ENCODE data around the gene LHX1.

- TF ChIP-seq, protein P1, sequence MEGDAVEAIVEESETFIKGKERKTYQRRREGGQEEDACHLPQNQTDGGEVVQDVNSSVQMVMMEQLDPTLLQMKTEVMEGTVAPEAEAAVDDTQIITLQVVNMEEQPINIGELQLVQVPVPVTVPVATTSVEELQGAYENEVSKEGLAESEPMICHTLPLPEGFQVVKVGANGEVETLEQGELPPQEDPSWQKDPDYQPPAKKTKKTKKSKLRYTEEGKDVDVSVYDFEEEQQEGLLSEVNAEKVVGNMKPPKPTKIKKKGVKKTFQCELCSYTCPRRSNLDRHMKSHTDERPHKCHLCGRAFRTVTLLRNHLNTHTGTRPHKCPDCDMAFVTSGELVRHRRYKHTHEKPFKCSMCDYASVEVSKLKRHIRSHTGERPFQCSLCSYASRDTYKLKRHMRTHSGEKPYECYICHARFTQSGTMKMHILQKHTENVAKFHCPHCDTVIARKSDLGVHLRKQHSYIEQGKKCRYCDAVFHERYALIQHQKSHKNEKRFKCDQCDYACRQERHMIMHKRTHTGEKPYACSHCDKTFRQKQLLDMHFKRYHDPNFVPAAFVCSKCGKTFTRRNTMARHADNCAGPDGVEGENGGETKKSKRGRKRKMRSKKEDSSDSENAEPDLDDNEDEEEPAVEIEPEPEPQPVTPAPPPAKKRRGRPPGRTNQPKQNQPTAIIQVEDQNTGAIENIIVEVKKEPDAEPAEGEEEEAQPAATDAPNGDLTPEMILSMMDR (IDR thresholded peaks at IDR 0.05; ENCODE audit: low read depth, low read length, missing input control), result no peak
- TF ChIP-seq ATF3 (IDR thresholded peaks at IDR 0.05) (no peak), JUND (IDR thresholded peaks at IDR 0.05) (no peak), RXRA (IDR thresholded peaks at IDR 0.05) (no peak), RAD21 (IDR thresholded peaks at IDR 0.05) (no peak), FOXA1 (IDR thresholded peaks at IDR 0.05) (no peak), GABPA (IDR thresholded peaks at IDR 0.05 in 1 of 2, conservative IDR thresholded peaks at IDR 0.05 in 1 of 2) (no peak), TAF1 (conservative IDR thresholded peaks at IDR 0.05) (no peak), EGR1 (IDR thresholded peaks at IDR 0.05; ENCODE audit: low read depth in 2 of 2) (no peak), YY1 (IDR thresholded peaks at IDR 0.05) (no peak), SP1 (IDR thresholded peaks at IDR 0.05) (no peak), FOXA2 (IDR thresholded peaks at IDR 0.05) (no peak)
- TF ChIP-seq, protein P2, sequence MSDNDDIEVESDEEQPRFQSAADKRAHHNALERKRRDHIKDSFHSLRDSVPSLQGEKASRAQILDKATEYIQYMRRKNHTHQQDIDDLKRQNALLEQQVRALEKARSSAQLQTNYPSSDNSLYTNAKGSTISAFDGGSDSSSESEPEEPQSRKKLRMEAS (IDR thresholded peaks at IDR 0.05), result no peak
- TF ChIP-seq, protein P3, sequence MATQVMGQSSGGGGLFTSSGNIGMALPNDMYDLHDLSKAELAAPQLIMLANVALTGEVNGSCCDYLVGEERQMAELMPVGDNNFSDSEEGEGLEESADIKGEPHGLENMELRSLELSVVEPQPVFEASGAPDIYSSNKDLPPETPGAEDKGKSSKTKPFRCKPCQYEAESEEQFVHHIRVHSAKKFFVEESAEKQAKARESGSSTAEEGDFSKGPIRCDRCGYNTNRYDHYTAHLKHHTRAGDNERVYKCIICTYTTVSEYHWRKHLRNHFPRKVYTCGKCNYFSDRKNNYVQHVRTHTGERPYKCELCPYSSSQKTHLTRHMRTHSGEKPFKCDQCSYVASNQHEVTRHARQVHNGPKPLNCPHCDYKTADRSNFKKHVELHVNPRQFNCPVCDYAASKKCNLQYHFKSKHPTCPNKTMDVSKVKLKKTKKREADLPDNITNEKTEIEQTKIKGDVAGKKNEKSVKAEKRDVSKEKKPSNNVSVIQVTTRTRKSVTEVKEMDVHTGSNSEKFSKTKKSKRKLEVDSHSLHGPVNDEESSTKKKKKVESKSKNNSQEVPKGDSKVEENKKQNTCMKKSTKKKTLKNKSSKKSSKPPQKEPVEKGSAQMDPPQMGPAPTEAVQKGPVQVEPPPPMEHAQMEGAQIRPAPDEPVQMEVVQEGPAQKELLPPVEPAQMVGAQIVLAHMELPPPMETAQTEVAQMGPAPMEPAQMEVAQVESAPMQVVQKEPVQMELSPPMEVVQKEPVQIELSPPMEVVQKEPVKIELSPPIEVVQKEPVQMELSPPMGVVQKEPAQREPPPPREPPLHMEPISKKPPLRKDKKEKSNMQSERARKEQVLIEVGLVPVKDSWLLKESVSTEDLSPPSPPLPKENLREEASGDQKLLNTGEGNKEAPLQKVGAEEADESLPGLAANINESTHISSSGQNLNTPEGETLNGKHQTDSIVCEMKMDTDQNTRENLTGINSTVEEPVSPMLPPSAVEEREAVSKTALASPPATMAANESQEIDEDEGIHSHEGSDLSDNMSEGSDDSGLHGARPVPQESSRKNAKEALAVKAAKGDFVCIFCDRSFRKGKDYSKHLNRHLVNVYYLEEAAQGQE (IDR thresholded peaks at IDR 0.05), result no peak
These were observed 15.1 kb upstream of the LHX1 start for GRCh38 chr17:36922175-36922574.
